Measurements from ENCODE around the gene GPR156. TPM values are rescaled to one million over a fixed set of nuclear protein-coding genes. Genes with fewer than 3 reads are reported as not detected.
A peak's percentile ranks its signal among the peaks of the same experiment; 100 is the strongest.

The GPR156 gene
- total and polyA plus RNA-seq, 2 of the 4 experiments (the other 2 are of a cell fraction) = 0.09 to 0.18 TPM

DNA sequence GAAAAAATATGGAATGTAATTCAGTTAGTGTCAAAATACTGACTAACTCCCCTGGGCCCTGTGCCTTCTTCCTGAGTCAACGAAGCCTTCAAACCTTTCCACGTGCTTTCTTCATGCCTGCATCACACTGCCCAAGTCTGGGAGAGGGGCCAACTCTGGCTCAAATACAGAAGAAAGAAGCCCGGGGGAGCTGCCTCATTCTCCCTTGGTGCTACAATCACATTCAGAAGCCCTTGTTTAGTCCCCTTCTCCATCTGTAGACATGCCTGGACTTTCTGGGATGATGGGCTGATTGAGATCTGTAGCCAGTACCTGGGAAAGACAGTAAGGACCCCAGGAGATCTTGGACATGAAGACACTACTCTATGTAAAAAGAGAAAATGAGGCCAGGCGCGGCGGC is 113.0 kb downstream of the GPR156 start:
- peak overlapping the region; percentile 78; the same call in 1 of the 2 replicates for H3K4ac ChIP-seq (ENCODE audit: low read depth, low read length)
- H4K91ac ChIP-seq (ENCODE audit: insufficient read depth, low read depth, low read length) = no peak overlapping the region; the same call in 1 of the 2 replicates
- H4K5ac ChIP-seq (ENCODE audit: low read depth, low read length) = no peak overlapping the region
- H3K9ac ChIP-seq (ENCODE audit: low read depth, low read length) = no peak overlapping the region
- peaks cover 15% of the 10 kb centered on the region for H3K9me1 ChIP-seq (ENCODE audit: insufficient read depth, low read length)
- no peak overlapping the region for H3K14ac ChIP-seq (replicated peaks; ENCODE audit: low read depth, low read length)
- H3K23ac ChIP-seq (ENCODE audit: low read depth, low read length) = no peak overlapping the region
- H4K20me1 ChIP-seq (ENCODE audit: insufficient read depth, low read length) = no peaks in the 10 kb centered on the region
- ChIA-PET CTCF (interaction anchor here (0.8 to 1.2 kb wide), 2 partner anchors 275 to 482 kb away, joined by 3 read pairs; no protein-coding TSS in a partner anchor), POLR2A (ENCODE audit: unreplicated experiment) (no interaction called here)
- no peak overlapping the region for H3K4me3 ChIP-seq (ENCODE audit: insufficient read depth, low read depth, low read length)
- dilution Hi-C loops (cut with HindIII; ENCODE audit: low sequenced_read_pairs, unreplicated experiment) = no loop called here
- no peak overlapping the region for H3K4me2 ChIP-seq (ENCODE audit: low read depth, low read length)
- H4K8ac ChIP-seq (ENCODE audit: low read depth in 2 of 2, low read length in 2 of 2) = peak overlapping the region in 1 of 2 experiments; percentile 12; a peak in 1 of 4 replicates
- H3K4me1 ChIP-seq (ENCODE audit: control insufficient read depth, insufficient read depth, low read length) = peaks cover 29% of the 10 kb centered on the region
- H2AFZ ChIP-seq (replicated peaks; ENCODE audit: low read length, poor library complexity) = no peak overlapping the region
- H2BK20ac ChIP-seq (ENCODE audit: low read depth, low read length) = peak overlapping the region; percentile 77
- peak overlapping the region; percentile 15 for H2BK5ac ChIP-seq (ENCODE audit: low read depth, low read length, poor library complexity, severe bottlenecking)
- ATAC-seq (ENCODE audit: low read depth) (0 out of 2 replicates have a peak, but pooled peaks have one; percentile 27), DNase-seq (peak; percentile 79)
- WGBS, 2 experiments (ENCODE audit: extremely low coverage in 2 of 2, insufficient read length in 1 of 2) = 67% methylated on average over 3 of the region's 6 CpGs; no CpG with 5 or more reads in 1 of the 2 experiments
- in situ Hi-C loops (cut with MboI; ENCODE audit: low sequenced_read_pairs) = loop anchor here (5.0 kb wide), 1 partner anchor 75 kb away; no protein-coding TSS in a partner anchor
- no peaks in the 10 kb centered on the region for H3K9me3 ChIP-seq (ENCODE audit: control insufficient read depth, insufficient read depth, low read length)
- H3K18ac ChIP-seq (ENCODE audit: low read depth, low read length) = peak overlapping the region; percentile 50; the same call in 1 of the 2 replicates
- no peak overlapping the region for H3K56ac ChIP-seq (ENCODE audit: extremely low read depth, insufficient read depth, low read length)
- TF ChIP-seq CEBPB (IDR thresholded peaks at IDR 0.05; ENCODE audit: low read depth, low read length) (no peak), MAZ (IDR thresholded peaks at IDR 0.05; ENCODE audit: borderline replicate concordance, low read depth, low read length) (no peak), MAFK (IDR thresholded peaks at IDR 0.05; ENCODE audit: low read depth, low read length) (no peak), BHLHE40 (IDR thresholded peaks at IDR 0.05; ENCODE audit: low read depth, low read length) (peak; percentile 49; the same call in 1 of the 2 replicates), RFX5 (IDR thresholded peaks at IDR 0.05; ENCODE audit: low read depth, low read length) (no peak), FOS (IDR thresholded peaks at IDR 0.05; ENCODE audit: low read depth, low read length) (no peak), MXI1 (IDR thresholded peaks at IDR 0.05; ENCODE audit: borderline replicate concordance, low read depth, low read length) (peak; percentile 85)
- intact Hi-C loops (cut with micrococcal nuclease) = no loop called here
- no peaks in the 10 kb centered on the region for H3K36me3 ChIP-seq (ENCODE audit: control insufficient read depth, insufficient read depth, low read length)
- peaks cover 0 to 5% of the 10 kb centered on the region in 2 experiments; a peak in 1 of 4 replicates for H3K79me1 ChIP-seq (ENCODE audit: low read depth in 1 of 2, low read length in 2 of 2)
- H2AK5ac ChIP-seq (ENCODE audit: low read depth, low read length) = peak overlapping the region; percentile 64
- no peak overlapping the region for H3K27ac ChIP-seq (ENCODE audit: insufficient read depth, low read length)
- H3K27me3 ChIP-seq (ENCODE audit: control insufficient read depth, insufficient read depth, low read length) = no peaks in the 10 kb centered on the region
- H2AK9ac ChIP-seq (replicated peaks; ENCODE audit: low read depth, low read length, poor library complexity) = no peak overlapping the region
- no TSS peak for BruUV-seq (replicated peaks)
- H2BK120ac ChIP-seq (ENCODE audit: low read depth, low read length) = peak overlapping the region; percentile 65; the same call in 1 of the 2 replicates
- H2BK15ac ChIP-seq (ENCODE audit: low read depth, low read length) = 0 out of 3 replicates have a peak overlapping the region, but pooled peaks have one; percentile 81
